Mesothelial cell of epicardium (in vitro differentiated cells): ENCODE measurements around the gene USF3. TPM values are rescaled to one million over a fixed set of nuclear protein-coding genes. Genes with fewer than 3 reads are reported as not detected.

Experiments used
- DNase-seq, 2 experiments: peaks; one replicate each; pipeline ENCODE4 v3.0.0; 2021; ENCODE audit warnings: low spot score in 2 of 2; ENCODE audit not compliant: unreplicated experiment in 2 of 2
- H3K27ac Mint-ChIP-seq: 2 replicates; pipeline ENCODE4 v1.8.0; 2021; ENCODE audit warnings: mixed read lengths
- H3K27me3 Mint-ChIP-seq: 2 replicates; pipeline ENCODE4 v1.8.0; 2021; ENCODE audit warnings: low read depth, mixed read lengths
- H3K36me3 Mint-ChIP-seq: 2 replicates; pipeline ENCODE4 v1.8.0; 2021; ENCODE audit warnings: mixed read lengths
- H3K4me1 Mint-ChIP-seq: 2 replicates; pipeline ENCODE4 v1.8.0; 2021; ENCODE audit warnings: mixed read lengths
- H3K4me3 Mint-ChIP-seq: 2 replicates; pipeline ENCODE4 v1.8.0; 2021; ENCODE audit warnings: mild to moderate bottlenecking, moderate library complexity, mixed read lengths
- H3K9me3 Mint-ChIP-seq: 2 replicates; pipeline ENCODE4 v1.8.0; 2021; ENCODE audit warnings: mixed read lengths
- total RNA-seq: library from RNA; stranded (reverse); gene quantifications from 3 replicates; pipeline ENCODE4 v1.2.1, GENCODE V29; 2021
- TF ChIP-seq, protein P1 (sequence below): fragments of 200-600 bp; sonication (generic); IDR thresholded peaks from one replicate; pipeline ENCODE4 v1.5.0; 2021; ENCODE audit warnings: antibody characterized with exemption; ENCODE audit not compliant: unreplicated experiment

USF3 gene
- total RNA-seq, 1 donor from 2014 or later, result 17.9 TPM

DNA sequence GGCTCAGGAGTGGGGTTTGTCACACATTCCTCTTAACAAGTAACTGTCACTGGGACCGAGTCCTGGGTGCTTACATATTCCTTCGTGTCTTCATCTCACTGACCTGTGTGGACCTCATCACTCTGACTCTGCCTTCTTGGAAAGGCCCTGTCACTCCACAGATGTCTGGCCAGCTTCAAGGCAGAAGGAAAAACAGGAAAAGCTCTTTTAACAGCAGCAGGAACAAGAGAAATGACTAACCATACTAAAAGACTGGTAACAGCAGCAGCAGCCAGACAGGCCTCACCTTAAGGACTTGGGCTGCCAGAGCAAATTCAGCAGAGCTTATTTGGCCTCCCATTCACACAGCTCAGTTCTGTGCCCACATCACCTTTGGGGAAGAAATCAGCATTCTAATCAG, 68.1 kb downstream of the USF3 start:
- TF ChIP-seq, protein P1, sequence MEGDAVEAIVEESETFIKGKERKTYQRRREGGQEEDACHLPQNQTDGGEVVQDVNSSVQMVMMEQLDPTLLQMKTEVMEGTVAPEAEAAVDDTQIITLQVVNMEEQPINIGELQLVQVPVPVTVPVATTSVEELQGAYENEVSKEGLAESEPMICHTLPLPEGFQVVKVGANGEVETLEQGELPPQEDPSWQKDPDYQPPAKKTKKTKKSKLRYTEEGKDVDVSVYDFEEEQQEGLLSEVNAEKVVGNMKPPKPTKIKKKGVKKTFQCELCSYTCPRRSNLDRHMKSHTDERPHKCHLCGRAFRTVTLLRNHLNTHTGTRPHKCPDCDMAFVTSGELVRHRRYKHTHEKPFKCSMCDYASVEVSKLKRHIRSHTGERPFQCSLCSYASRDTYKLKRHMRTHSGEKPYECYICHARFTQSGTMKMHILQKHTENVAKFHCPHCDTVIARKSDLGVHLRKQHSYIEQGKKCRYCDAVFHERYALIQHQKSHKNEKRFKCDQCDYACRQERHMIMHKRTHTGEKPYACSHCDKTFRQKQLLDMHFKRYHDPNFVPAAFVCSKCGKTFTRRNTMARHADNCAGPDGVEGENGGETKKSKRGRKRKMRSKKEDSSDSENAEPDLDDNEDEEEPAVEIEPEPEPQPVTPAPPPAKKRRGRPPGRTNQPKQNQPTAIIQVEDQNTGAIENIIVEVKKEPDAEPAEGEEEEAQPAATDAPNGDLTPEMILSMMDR, result no peak

DNA sequence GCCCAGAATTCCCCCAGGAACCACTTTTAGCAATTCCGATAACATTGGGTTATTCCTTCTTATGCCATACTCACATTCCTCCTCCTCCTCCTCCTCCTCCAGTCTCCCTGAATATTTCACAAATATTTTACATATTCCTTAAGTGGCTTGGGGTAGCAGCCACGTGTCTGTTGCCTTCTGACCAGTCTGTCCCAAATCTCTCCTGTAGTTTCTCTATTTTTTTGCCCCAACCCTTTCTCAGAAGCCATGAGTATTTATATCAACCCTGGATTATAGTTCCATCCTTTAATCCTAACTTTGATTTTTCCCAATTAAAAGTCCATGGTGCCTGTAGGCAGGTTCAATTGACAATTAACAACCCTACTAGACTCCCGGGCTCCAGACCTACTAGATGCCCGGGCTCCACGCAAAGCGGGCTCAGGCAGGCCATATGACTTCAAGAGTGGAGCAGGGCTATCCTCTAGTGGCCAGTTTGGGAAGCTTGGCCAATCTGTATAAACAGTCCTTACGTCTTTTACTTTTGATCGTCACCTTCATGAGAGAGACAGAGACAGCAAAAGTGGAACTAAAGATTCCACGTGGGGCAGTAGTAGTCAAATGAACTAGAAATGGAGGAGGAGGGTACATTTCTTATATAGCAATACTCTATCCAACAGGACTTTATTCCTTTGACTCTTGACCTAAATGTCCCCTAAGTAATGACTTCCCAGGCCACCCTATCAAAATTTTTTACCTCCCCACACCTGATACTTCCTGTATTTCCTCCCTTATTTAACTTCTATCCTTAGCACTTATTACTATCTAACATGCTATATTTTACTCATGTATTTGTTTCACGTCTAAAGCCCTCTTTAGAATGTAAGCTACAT, 69.7 kb downstream of the USF3 start:
- H3K9me3 Mint-ChIP-seq, result no peaks in the 10 kb centered on the region
- peaks cover 1% of the 10 kb centered on the region for H3K4me1 Mint-ChIP-seq
- H3K36me3 Mint-ChIP-seq, result no peaks in the 10 kb centered on the region
- no peak overlapping the region for H3K4me3 Mint-ChIP-seq
- peaks cover 41% of the 10 kb centered on the region for H3K27me3 Mint-ChIP-seq
- no peak overlapping the region for H3K27ac Mint-ChIP-seq
- peak in 1 of 2 experiments; percentile 45 for DNase-seq
- TF ChIP-seq, protein P1, result peak; percentile 44

More for the DNA sequence above, 68.1 kb downstream of the USF3 start:
- Mint-ChIP-seq H3K4me3 (no peak overlapping the region), H3K4me1 (peaks cover 1% of the 10 kb centered on the region), H3K9me3 (no peaks in the 10 kb centered on the region), H3K27me3 (peaks cover 36% of the 10 kb centered on the region), H3K36me3 (no peaks in the 10 kb centered on the region), H3K27ac (no peak overlapping the region)
- no peak for DNase-seq

DNA sequence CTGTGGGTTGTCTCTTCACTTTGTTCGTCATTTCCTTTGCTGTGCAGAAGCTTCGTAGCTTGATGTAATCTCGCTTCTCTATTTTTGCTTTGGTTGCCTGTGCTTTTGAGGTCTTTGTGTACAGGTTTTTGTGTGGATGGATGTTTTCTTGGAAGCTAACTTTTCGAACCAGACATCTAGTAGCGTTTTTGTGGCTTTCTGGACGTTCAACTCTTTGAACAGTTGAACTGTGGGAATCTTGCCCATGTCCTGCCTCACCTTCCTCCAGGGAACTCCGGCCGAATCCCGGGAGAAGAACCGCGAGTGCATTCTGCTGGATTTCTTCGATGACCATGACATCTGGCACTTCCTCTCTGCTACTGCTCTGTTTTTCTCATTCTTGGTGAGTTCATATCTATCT, 70.6 kb downstream of the USF3 start:
- Mint-ChIP-seq H3K4me3 (no peak overlapping the region), H3K27me3 (peaks cover 44% of the 10 kb centered on the region), H3K4me1 (peaks cover 1% of the 10 kb centered on the region), H3K27ac (no peak overlapping the region), H3K9me3 (no peaks in the 10 kb centered on the region), H3K36me3 (no peaks in the 10 kb centered on the region)
- no peak for DNase-seq
- TF ChIP-seq, protein P1, result no peak

DNA sequence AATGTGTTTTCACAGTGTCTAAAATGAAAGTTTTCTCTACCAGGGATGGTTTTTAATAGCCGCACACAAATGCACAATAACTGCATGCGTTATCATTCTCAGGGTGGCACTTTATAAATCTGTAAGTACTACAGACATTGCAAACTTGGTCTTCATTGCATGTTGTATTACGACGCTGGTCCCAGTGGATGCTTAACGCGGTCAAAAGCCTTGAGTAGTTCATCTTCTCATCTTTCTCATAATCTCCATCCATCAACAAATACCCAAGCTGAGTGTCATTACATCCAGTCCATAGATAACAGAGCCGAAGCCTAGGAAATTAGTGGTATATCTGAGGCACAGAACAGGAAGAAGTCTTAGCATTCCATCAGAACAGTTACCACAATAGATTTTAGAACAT, 72.6 kb downstream of the USF3 start:
- H3K36me3 Mint-ChIP-seq, result no peaks in the 10 kb centered on the region
- DNase-seq, result no peak
- no peak overlapping the region for H3K27ac Mint-ChIP-seq
- TF ChIP-seq, protein P1, result no peak
- no peaks in the 10 kb centered on the region for H3K9me3 Mint-ChIP-seq
- peaks cover 49% of the 10 kb centered on the region for H3K27me3 Mint-ChIP-seq
- H3K4me3 Mint-ChIP-seq, result no peak overlapping the region
- peaks cover 1% of the 10 kb centered on the region for H3K4me1 Mint-ChIP-seq

DNA sequence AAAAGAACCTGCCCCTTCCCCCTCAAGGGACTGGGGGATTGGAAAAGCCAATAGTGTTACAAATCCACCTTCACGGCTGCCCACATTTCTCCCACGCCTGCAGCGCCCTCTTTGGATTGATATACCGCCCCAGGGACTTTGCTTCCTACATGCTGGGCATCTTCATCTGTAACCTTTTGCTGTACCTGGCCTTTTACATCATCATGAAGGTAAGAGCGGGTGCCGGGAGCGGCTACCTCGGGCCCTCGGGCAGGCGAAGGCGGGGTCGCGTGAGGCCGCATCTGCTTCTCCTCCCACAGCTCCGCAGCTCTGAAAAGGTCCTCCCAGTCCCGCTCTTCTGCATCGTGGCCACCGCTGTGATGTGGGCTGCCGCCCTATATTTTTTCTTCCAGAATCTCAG, 73.1 kb downstream of the USF3 start:
- H3K36me3 Mint-ChIP-seq, result no peaks in the 10 kb centered on the region
- DNase-seq, result no peak
- H3K4me1 Mint-ChIP-seq, result peaks cover 1% of the 10 kb centered on the region
- TF ChIP-seq, protein P1, result no peak
- H3K4me3 Mint-ChIP-seq, result peak overlapping the region; percentile 25
- H3K9me3 Mint-ChIP-seq, result no peaks in the 10 kb centered on the region
- H3K27ac Mint-ChIP-seq, result no peak overlapping the region
- peaks cover 49% of the 10 kb centered on the region for H3K27me3 Mint-ChIP-seq
